GM20000 (cell line): ENCODE measurements around the gene FBXO5.
"Not testable (repeated sequence)": the region's sequence is repeated elsewhere in the genome, so short reads cannot be mapped to it uniquely, and the experiment has no call there.

Experiments
- DNase-seq: peaks from one replicate; pipeline ENCODE4 v3.0.0; 2012; ENCODE audit warnings: low spot score
- CTCF ChIP-seq: IDR thresholded peaks from 2 replicates; pipeline ENCODE4 v1.5.1; 2012; ENCODE audit warnings: mild to moderate bottlenecking, control low read depth; ENCODE audit errors: extremely low read depth, missing control alignments

FBXO5 gene

GRCh38 chr6:152986978-152987377, 4.1 kb upstream of the FBXO5 start:
- no peak for DNase-seq
- no peak for TF ChIP-seq CTCF

DNA sequence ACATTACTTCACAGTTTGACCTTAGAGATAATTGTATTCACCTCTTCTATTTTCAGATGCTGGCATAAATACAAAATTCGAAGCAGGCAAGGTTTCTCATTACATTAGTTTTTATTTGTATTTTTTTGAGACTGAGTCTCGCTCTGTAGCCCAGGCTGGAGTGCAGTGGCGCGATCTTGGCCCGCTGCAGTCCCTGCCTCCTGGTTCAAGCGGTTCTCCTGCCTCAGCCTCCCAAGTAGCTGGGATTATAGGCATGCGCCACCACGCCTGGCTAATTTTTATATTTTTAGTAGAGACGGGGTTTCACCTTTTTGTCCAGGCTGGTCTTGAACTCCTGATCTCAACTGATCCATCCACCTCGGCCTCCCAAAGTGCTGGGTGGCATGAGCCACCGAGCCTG, 2.5 kb upstream of the FBXO5 start:
- not testable (repeated sequence) for DNase-seq

DNA sequence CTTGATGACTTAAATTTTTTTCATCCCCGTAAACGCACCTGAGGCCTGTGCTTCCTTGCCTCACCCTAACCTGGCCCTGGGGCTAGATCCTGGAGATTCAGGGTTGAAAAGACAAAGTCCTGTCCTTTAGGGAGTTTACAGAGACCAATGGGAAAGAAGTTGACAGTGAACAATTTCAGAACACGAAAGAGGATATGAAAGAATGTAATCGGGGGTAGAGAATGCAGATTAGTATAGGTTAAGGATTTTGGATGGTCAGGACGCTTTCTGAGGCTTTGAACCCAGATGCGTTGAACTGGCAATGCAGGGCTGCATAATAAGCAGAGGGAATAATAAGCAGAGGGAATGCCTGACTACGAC, 1.7 kb upstream of the FBXO5 start:
- no peak for TF ChIP-seq CTCF
- DNase-seq: peak; percentile 40

DNA sequence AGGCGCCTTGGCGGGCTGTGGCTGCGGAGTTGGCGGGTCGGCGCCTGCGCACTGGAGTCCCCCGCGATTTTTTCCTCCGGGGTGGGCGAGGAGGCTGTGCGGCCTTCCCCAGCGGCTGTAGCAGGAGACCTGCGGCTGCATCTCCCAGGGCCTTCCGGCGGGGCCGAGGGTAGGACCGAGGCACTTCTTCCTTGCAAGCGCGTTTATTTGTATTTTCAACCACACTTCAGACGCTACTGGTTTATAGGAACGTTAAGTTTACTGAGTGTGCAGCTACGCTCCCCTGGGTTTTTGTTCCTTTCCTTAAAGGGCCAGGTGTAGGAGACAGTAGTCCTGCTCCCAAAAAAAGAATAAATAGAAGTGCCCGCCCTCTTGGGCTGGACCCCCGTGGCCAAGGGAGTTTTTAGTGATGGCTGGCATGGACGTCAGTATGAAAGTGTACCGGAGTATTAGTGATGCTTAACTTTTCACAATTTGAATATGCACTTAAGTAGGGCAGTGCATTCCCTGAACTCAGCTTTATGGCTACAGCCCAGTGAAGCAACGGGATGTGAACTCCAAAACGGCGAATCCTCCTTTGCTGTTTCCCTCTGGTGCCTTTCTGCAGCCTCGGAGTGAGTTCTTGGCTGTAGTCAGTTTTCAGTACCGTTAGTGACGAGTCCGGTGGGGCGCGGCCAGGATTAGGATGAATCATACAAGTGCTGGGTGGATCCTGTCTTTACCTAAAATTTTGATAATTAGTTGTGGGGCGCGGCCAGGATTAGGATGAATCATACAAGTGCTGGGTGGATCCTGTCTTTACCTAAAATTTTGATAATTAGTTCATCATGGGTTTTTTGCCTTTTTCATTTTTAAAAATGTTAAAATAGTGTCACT, 1.0 kb upstream of the FBXO5 start:
- no peak for TF ChIP-seq CTCF
- peak; percentile 93 for DNase-seq

- no peak for DNase-seq
- no peak for TF ChIP-seq CTCF
These were observed 595 bp downstream of the FBXO5 start for GRCh38 chr6:152981989-152982903.

- TF ChIP-seq CTCF: no peak
- DNase-seq: no peak
These were observed 1.6 kb downstream of the FBXO5 start for GRCh38 chr6:152981219-152981618.

DNA sequence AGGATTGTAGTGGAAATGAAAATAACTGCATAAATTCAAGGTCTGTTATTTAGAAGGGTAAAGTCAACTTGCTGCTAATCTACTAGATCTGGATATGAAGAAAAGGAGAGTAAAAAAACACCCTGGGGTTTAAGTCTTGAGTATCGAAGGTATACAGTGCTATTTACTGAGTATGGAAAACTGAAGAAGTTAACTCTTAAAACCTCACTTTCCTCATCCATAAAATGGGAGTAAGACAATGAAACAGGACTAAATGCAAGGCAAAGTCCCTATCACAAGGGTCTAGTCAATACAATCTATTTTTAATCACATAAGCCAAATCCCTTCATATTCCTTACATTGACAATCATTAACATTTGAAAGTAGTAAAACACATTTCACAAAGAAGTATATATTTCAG, 2.2 kb downstream of the FBXO5 start:
- no peak for DNase-seq
- TF ChIP-seq CTCF: no peak
